NT2/D1 (cell line): Measurements from ENCODE around the gene DYNC2LI1.

Experiments used
- YY1 ChIP-seq: IDR thresholded peaks from 2 replicates; pipeline ENCODE4 v1.6.1; 2011; ENCODE audit not compliant: insufficient read length, insufficient read depth
- ZNF274 ChIP-seq: IDR thresholded peaks from 2 replicates; pipeline ENCODE4 v1.6.1; 2011; ENCODE audit warnings: mild to moderate bottlenecking, low read depth, low read length

DNA sequence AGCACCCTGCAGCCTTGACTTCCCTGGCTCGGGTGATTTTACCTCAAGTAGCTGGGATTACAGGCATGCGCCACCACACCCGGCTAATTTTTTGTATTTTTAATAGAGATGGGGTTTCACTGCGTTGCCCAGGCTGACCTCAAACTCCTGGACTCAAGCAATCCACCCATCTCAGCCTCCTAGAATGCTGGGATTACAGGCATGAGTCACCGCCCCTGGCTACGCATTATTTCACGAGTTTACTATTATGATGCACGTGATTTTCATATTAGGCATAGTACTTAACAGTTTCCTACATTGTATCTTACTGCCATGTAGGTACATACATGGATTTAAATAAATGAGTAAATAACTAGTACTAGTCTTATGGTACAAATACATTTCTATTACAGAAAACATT is 4.4 kb downstream of the DYNC2LI1 start:
- TF ChIP-seq YY1 (no peak), ZNF274 (no peak)
